CD14-positive monocyte (primary cell): ENCODE data around the gene LRRN2. TPM values are rescaled to one million over a fixed set of nuclear protein-coding genes. Genes with fewer than 3 reads are reported as not detected.

ENCODE experiments used
- DNase-seq, 3 donors: peaks; one replicate each; pipeline ENCODE4 v3.0.0-alpha.2; 2011 to 2022
- H2AFZ ChIP-seq: 2 replicates; pipeline ENCODE4 v1.6.0; 2012; ENCODE audit warnings: mild to moderate bottlenecking, low read depth, low read length, inconsistent platforms; ENCODE audit not compliant: insufficient read depth, poor library complexity, severe bottlenecking
- H3K27ac ChIP-seq, 2 donors: 1 replicate in 1 of 2; 2 replicates in 1 of 2; pipeline ENCODE4 v1.5.1; 2012 to 2013; ENCODE audit warnings: low read length in 2 of 2, control low read depth in 1 of 2, inconsistent platforms in 1 of 2, low read depth in 1 of 2, mild to moderate bottlenecking in 1 of 2
- H3K27me3 ChIP-seq, 2 donors: one replicate each; pipeline versions ENCODE4 v1.6.0 to v1.6.1; 2011 to 2013; ENCODE audit warnings: low read length in 2 of 2; ENCODE audit not compliant: control insufficient read depth in 2 of 2, insufficient read depth in 2 of 2
- H3K36me3 ChIP-seq, 2 donors: replicated peaks in 1 of 2; 1 replicate in 1 of 2; 2 replicates in 1 of 2; pipeline versions ENCODE4 v1.5.1 to v1.6.1; 2012 to 2013; ENCODE audit warnings: low read length in 2 of 2, control low read depth in 1 of 2, inconsistent platforms in 1 of 2, mild to moderate bottlenecking in 1 of 2; ENCODE audit not compliant: insufficient read depth in 2 of 2, control insufficient read depth in 1 of 2
- H3K4me1 ChIP-seq, 2 donors: 1 replicate in 1 of 2; 2 replicates in 1 of 2; pipeline versions ENCODE4 v1.5.1 to v1.6.1; 2012 to 2013; ENCODE audit warnings: low read length in 2 of 2, control low read depth in 1 of 2, inconsistent platforms in 1 of 2, mild to moderate bottlenecking in 1 of 2, moderate library complexity in 1 of 2; ENCODE audit not compliant: insufficient read depth in 2 of 2, control insufficient read depth in 1 of 2
- H3K4me2 ChIP-seq: replicated peaks from 2 replicates; pipeline ENCODE3; 2012; ENCODE audit warnings: low read length, moderate library complexity, mild to moderate bottlenecking; ENCODE audit not compliant: poor library complexity, severe bottlenecking; ENCODE audit errors: extremely low read depth
- H3K4me3 ChIP-seq, 3 experiments: fragments of 200-600 bp in 1 of 3; sonication (generic) in 1 of 3; replicated peaks in 1 of 3; 1 replicate in 2 of 3; 2 replicates in 1 of 3; pipeline ENCODE4 v1.5.1; 2011 to 2013; ENCODE audit warnings: low read length in 3 of 3, mild to moderate bottlenecking in 3 of 3, control low read depth in 2 of 3, low read depth in 2 of 3, inconsistent platforms in 1 of 3, moderate library complexity in 1 of 3
- H3K79me2 ChIP-seq: 2 replicates; pipeline ENCODE4 v1.6.0; 2012; ENCODE audit warnings: mild to moderate bottlenecking, control low read depth, inconsistent platforms, low read length, moderate library complexity; ENCODE audit not compliant: insufficient read depth
- H3K9ac ChIP-seq: 2 replicates; pipeline ENCODE4 v1.6.0; 2017; ENCODE audit warnings: low read length, mild to moderate bottlenecking; ENCODE audit not compliant: insufficient read depth, poor library complexity, severe bottlenecking
- H3K9me3 ChIP-seq, 2 donors: replicated peaks in 1 of 2; 1 replicate in 1 of 2; 2 replicates in 1 of 2; pipeline versions ENCODE4 v1.5.1 to v1.6.1; 2012 to 2013; ENCODE audit warnings: low read length in 2 of 2, control low read depth in 1 of 2; ENCODE audit not compliant: control insufficient read depth in 1 of 2, insufficient read depth in 1 of 2
- H4K20me1 ChIP-seq: 2 replicates; pipeline ENCODE4 v1.6.0; 2012; ENCODE audit warnings: mild to moderate bottlenecking, low read length, control low read depth, moderate library complexity; ENCODE audit not compliant: insufficient read depth
- H3K27ac Mint-ChIP-seq, 7 donors: one replicate each; pipeline ENCODE4 v1.8.0; 2020; ENCODE audit warnings: mild to moderate bottlenecking in 7 of 7, mixed read lengths in 7 of 7, moderate library complexity in 6 of 7, inconsistent platforms in 2 of 7
- H3K27me3 Mint-ChIP-seq, 3 donors: one replicate each; pipeline ENCODE4 v1.8.0; 2021 to 2022; ENCODE audit warnings: low read depth in 3 of 3, mild to moderate bottlenecking in 3 of 3, mixed read lengths in 3 of 3, moderate library complexity in 3 of 3, inconsistent platforms in 1 of 3
- H3K36me3 Mint-ChIP-seq, 2 donors: one replicate each; pipeline ENCODE4 v1.8.0; 2020; ENCODE audit warnings: mixed read lengths in 2 of 2, inconsistent platforms in 1 of 2, mild to moderate bottlenecking in 1 of 2
- H3K4me1 Mint-ChIP-seq: one replicate; pipeline ENCODE4 v1.8.0; 2020; ENCODE audit warnings: mild to moderate bottlenecking, mixed read lengths
- H3K4me3 Mint-ChIP-seq, 2 donors: one replicate each; pipeline ENCODE4 v1.8.0; 2020; ENCODE audit warnings: mild to moderate bottlenecking in 2 of 2, mixed read lengths in 2 of 2, moderate library complexity in 1 of 2
- H3K9me3 Mint-ChIP-seq, 7 donors: one replicate each; pipeline ENCODE4 v1.8.0; 2020 to 2022; ENCODE audit warnings: mixed read lengths in 7 of 7, mild to moderate bottlenecking in 6 of 7, moderate library complexity in 6 of 7, inconsistent platforms in 2 of 7
- CTCF ChIP-seq: fragments of 200-600 bp; IDR thresholded peaks from one replicate; pipeline ENCODE4 v1.8.0; 2022; ENCODE audit warnings: antibody characterized with exemption, mild to moderate bottlenecking
- WGBS: methylation state at CpG from one replicate; pipeline ENCODE4 v1.1.5; 2013; ENCODE audit warnings: missing lambda C conversion rate; ENCODE audit not compliant: insufficient coverage; 5-methylcytosine and 5-hydroxymethylcytosine counted together
- intact Hi-C, 2 donors: fragments of 100-400 bp; cut with micrococcal nuclease; formaldehyde crosslinking; loops; one replicate each; pipeline versions ENCODE4 v1.15.0 to v1.15.1; 2023
- polyA plus RNA-seq, 3 donors: library from polyadenylated mRNA; depleted of rRNA in 1 of 3; unstranded in 2 of 3; stranded (reverse) in 1 of 3; fragments of 300-500 nt in 2 of 3; fragments of >200 nt in 1 of 3; fragmentation: Illumina TruSeq in 2 of 3; gene quantifications; 1 replicate in 2 of 3; 2 replicates in 1 of 3; pipeline ENCODE4 v1.2.3, GENCODE V29; 2012 to 2021

The LRRN2 gene
- polyA plus RNA-seq, 3 donors: not detected

GRCh38 chr1:204574016-204574864 lies 111.3 kb downstream of the LRRN2 start:
- 93% methylated on average over 3 of the region's 8 CpGs for WGBS
- peaks cover 26% of the 10 kb centered on the region for H3K4me1 Mint-ChIP-seq
- DNase-seq: no peak

More at GRCh38 chr1:204574016-204574864, 111.3 kb downstream of the LRRN2 start:
- H3K9me3 ChIP-seq: no peaks in the 10 kb centered on the region
- H3K27ac Mint-ChIP-seq: peak overlapping the region in 1 of 7 donors; percentile 66
- H3K36me3 ChIP-seq: peaks cover 23 to 52% of the 10 kb centered on the region in 2 donors
- intact Hi-C loops: no loop called here
- peaks cover 0 to 3% (median 0%) of the 10 kb centered on the region in 3 donors for H3K27me3 Mint-ChIP-seq
- H3K27me3 ChIP-seq: no peaks in the 10 kb centered on the region
- H3K4me1 ChIP-seq: peaks cover 7 to 13% of the 10 kb centered on the region in 2 donors
- H3K4me3 Mint-ChIP-seq: no peak overlapping the region
- no peak overlapping the region for H3K9ac ChIP-seq
- H3K36me3 Mint-ChIP-seq: peaks cover 54 to 73% of the 10 kb centered on the region in 2 donors
- H3K27ac ChIP-seq: no peak overlapping the region
- H3K4me3 ChIP-seq: no peak overlapping the region
- H2AFZ ChIP-seq: no peak overlapping the region
- no peak for TF ChIP-seq CTCF
- H3K9me3 Mint-ChIP-seq: peaks cover 0 to 2% (median 0%) of the 10 kb centered on the region in 7 donors
- no peaks in the 10 kb centered on the region for H4K20me1 ChIP-seq
- H3K4me2 ChIP-seq: no peak overlapping the region
- no peaks in the 10 kb centered on the region for H3K79me2 ChIP-seq
